Neutrophil (primary cell): ENCODE data around the gene TSPAN11.
"Not testable (repeated sequence)": the region's sequence is repeated elsewhere in the genome, so short reads cannot be mapped to it uniquely, and the experiment has no call there.

ENCODE experiments used
- H3K27ac ChIP-seq: fragments of 200-600 bp; sonication (generic); 2 replicates; pipeline ENCODE4 v1.5.1; 2016; ENCODE audit warnings: mild to moderate bottlenecking, moderate library complexity
- H3K27me3 ChIP-seq: fragments of 200-600 bp; sonication (generic); 2 replicates; pipeline ENCODE4 v1.6.0; 2016; ENCODE audit warnings: mild to moderate bottlenecking
- H3K36me3 ChIP-seq: fragments of 200-600 bp; sonication (generic); 2 replicates; pipeline ENCODE4 v1.5.1; 2017
- H3K4me1 ChIP-seq, 2 experiments: fragments of 200-600 bp in 1 of 2; sonication (generic) in 1 of 2; 1 replicate in 1 of 2; 2 replicates in 1 of 2; pipeline versions ENCODE4 v1.5.1 to v1.6.1; 2013 to 2016; ENCODE audit warnings: low read depth in 1 of 2, low read length in 1 of 2, mild to moderate bottlenecking in 1 of 2, moderate library complexity in 1 of 2; ENCODE audit not compliant: control insufficient read depth in 1 of 2, insufficient read depth in 1 of 2
- H3K4me3 ChIP-seq, 2 experiments: fragments of 200-600 bp in 1 of 2; sonication (generic) in 1 of 2; 1 replicate in 1 of 2; 2 replicates in 1 of 2; pipeline ENCODE4 v1.5.1; 2013 to 2016; ENCODE audit warnings: low read depth in 1 of 2, low read length in 1 of 2, mild to moderate bottlenecking in 1 of 2, moderate library complexity in 1 of 2
- H3K9me3 ChIP-seq: fragments of 200-600 bp; sonication (generic); 2 replicates; pipeline ENCODE4 v1.5.1; 2016
- CTCF ChIP-seq: fragments of 200-600 bp; sonication (generic); IDR thresholded peaks from 2 replicates; pipeline ENCODE4 v1.5.1; 2016; ENCODE audit warnings: antibody characterized with exemption

The TSPAN11 gene

GRCh38 chr12:30882706-30883105, 43.8 kb upstream of the TSPAN11 start:
- Histone ChIP-seq H3K4me1 (no peaks in the 10 kb centered on the region), H3K36me3 (no peaks in the 10 kb centered on the region), H3K27me3 (peaks cover 13% of the 10 kb centered on the region), H3K4me3 (no peak overlapping the region), H3K27ac (no peak overlapping the region), H3K9me3 (peaks cover 3% of the 10 kb centered on the region)
- no peak for TF ChIP-seq CTCF

GRCh38 chr12:30884799-30885198, 41.7 kb upstream of the TSPAN11 start:
- no peaks in the 10 kb centered on the region for H3K4me1 ChIP-seq
- no peak for TF ChIP-seq CTCF
- no peaks in the 10 kb centered on the region for H3K36me3 ChIP-seq
- no peak overlapping the region for H3K27ac ChIP-seq
- peaks cover 7% of the 10 kb centered on the region for H3K9me3 ChIP-seq
- H3K27me3 ChIP-seq, result peaks cover 4% of the 10 kb centered on the region
- H3K4me3 ChIP-seq, result no peak overlapping the region

GRCh38 chr12:30885321-30885720, 41.2 kb upstream of the TSPAN11 start:
- Histone ChIP-seq H3K27ac (no peak overlapping the region), H3K4me1 (no peaks in the 10 kb centered on the region), H3K36me3 (no peaks in the 10 kb centered on the region), H3K9me3 (peaks cover 7% of the 10 kb centered on the region), H3K27me3 (no peaks in the 10 kb centered on the region), H3K4me3 (no peak overlapping the region)
- TF ChIP-seq CTCF, result no peak

- Histone ChIP-seq H3K9me3 (peaks cover 7% of the 10 kb centered on the region), H3K4me1 (no peaks in the 10 kb centered on the region), H3K4me3 (no peak overlapping the region), H3K27me3 (no peaks in the 10 kb centered on the region), H3K27ac (no peak overlapping the region), H3K36me3 (no peaks in the 10 kb centered on the region)
- no peak for TF ChIP-seq CTCF
Measured at GRCh38 chr12:30887226-30887625, 39.3 kb upstream of the TSPAN11 start.

- no peaks in the 10 kb centered on the region for H3K36me3 ChIP-seq
- no peak overlapping the region for H3K4me3 ChIP-seq
- H3K9me3 ChIP-seq, result peaks cover 7% of the 10 kb centered on the region
- H3K27me3 ChIP-seq, result no peaks in the 10 kb centered on the region
- no peak overlapping the region for H3K27ac ChIP-seq
- TF ChIP-seq CTCF, result no peak
- no peaks in the 10 kb centered on the region for H3K4me1 ChIP-seq
Measured at GRCh38 chr12:30888241-30888640, 38.3 kb upstream of the TSPAN11 start.

- not testable (repeated sequence) for H3K4me3 ChIP-seq, H3K27me3 ChIP-seq, H3K27ac ChIP-seq, H3K4me1 ChIP-seq, H3K9me3 ChIP-seq, H3K36me3 ChIP-seq
Measured at GRCh38 chr12:30894531-30894930, 32.0 kb upstream of the TSPAN11 start.
